GM19193 (cell line): ENCODE data around the gene KCTD16.

Experiments
- POLR2A ChIP-seq: IDR thresholded peaks from 4 replicates; pipeline ENCODE4 v1.6.1; 2011; ENCODE audit not compliant: insufficient read depth, insufficient read length; ENCODE audit errors: extremely low read depth

The KCTD16 gene

DNA sequence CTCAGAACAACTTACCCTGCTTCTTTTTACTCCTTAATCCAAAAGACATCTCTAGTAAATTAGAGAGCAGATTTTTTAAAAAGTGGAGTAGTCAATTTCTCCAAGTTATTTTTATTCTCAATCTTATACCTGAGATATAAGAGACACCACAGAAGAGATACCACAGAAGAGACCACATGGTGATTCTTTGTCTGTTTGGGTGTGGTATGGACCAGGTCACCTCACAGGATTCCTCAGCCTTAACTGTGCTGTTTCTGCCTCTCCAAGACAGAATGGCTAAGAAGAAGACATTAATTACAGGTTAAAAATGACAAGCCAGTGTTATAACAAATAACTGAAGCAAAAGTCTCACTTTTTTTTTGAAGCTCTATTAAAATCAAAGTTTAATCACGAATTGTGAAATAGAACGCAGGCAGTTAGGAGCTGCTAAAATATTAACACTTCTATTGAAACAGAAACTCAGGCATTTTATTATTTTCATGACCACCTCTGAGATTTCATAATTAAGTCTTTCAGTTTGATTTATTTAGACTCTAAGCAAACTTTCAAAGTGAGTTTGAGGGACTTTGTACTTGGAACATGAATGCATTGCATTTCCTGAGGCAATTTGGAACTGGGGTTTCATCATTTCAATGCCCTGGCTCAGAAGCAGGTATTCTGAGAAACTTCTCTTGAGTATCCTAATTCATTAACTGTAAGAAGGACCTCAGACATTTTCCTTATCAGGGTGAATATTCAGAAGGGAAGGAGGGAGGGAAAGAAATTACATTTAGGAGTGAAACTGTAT lies 280.7 kb downstream of the KCTD16 start:
- no peak for TF ChIP-seq POLR2A

DNA sequence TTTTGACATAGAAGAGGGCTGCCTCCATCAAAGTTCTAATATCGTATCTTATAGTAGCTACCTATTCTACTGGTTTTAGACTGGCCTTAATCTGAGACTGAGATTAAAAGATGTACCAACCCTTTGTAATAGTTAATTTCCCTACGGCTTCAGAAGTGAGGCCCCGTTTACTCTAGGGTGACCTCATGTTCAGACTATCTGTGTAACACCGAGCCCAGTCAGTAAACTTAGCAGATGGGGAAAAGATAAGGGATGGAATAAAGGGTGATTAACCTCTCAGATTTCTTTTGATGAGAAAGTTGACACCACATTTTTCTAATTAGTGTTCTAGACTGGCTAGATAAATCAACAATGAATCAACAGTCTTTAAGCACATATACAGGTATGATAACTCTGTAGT lies 283.1 kb downstream of the KCTD16 start:
- TF ChIP-seq POLR2A, result no peak

DNA sequence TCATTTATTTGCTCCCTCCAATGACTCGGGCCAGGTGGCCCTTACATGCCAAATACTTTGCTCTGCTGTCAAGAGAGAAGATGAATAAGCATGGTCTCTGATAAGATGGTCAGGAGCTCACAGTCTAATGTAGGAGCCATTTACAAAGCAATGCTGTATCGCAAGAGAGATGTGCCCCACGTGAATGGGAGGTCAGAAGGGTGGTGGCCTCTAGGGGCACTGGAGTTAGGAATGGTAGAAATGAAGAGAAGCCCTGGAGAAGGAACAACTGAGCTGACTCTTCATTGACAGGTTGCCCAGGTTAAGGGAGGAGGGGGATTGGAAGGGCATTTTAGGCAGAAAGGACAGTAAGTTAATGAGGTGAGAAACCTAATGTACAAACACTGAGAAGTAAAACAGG lies 286.5 kb downstream of the KCTD16 start:
- TF ChIP-seq POLR2A, result no peak

DNA sequence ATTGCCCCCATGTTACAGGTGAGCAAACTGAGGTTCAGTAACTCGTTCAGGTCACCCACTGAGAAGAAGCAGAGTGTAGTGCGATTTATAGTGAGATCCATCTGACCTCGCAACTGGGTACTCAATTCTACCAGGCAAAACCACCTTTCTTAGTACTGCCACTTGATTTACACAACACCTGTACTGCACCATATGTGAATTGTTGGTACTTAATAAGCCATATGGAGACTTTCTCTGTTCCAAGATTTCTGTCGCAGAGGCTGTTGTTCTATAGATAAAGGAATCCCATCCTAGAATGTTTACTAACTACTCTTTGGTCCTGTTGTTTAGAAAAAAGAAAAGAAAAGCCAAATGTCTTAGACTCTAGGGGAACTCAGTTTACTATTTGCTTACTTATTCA lies 287.5 kb downstream of the KCTD16 start:
- no peak for TF ChIP-seq POLR2A

DNA sequence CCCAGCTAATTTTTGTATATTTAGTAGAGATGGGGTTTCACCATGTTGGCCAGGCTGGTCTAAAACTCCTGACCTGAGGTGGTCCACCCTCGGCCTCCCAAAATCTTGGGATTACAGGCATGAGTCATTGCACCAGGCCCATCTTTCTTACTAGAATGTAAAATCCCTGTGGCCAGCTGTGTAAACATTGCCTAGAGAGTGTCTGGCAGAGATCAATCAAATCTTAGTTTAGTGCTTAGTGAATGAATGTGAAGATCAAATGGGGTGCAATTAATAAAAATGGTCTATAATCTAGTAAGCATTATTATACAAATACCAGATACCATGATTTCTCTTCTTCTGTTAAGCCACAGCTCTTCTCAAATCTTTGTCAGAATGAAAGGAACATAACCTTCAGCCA lies 289.9 kb downstream of the KCTD16 start:
- TF ChIP-seq POLR2A, result no peak

DNA sequence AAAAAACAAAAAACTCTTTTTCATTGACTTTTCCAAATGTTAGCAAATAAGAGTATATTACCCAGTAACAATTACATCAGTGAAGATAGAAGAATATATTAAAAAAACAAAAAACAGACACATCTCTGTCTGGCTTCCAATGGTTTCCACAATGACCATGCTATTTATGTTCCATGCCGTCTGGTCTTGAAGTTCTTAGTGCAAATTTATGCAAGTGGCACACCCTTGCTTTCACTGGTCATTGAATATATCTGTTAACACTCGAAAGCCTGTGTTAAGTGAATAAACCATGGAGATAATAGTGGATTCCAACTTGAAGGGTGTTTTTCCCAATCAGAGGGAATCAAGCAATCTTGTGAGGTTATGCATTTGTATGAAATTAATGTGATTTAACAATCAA lies 291.9 kb downstream of the KCTD16 start:
- no peak for TF ChIP-seq POLR2A

DNA sequence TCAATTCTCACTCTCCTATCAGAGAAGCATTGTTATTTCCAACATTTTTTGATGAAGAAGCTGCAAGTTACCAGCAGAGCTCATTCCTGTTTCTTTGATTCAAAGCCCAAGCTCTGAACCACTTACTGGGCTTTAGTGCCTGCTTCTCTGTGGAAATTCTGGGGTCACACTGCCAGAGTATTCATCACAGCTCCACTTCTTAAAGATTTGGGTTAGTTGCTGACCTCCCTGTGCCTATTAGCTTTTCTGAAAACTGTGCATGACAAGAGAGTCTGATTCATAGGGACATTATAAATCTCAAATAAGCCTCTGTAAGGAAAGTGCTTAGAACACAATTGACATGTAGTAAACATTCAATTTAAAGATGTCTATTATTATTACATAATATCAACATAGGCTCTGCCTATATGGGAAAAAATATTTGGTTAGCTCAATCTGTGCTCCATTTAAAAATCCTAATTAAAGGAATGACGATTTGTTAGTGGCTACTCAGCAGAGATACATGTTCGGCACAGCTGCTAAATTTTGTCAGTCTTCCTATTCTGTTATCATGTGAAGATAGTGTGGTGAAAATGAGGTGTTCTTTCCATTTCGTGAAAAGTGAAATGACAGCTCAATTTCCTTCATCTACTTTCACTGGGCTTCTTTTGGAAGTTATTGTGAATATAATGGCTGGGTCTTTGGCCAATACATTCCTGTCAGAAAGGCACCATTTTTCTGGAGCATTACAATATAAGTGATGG lies 293.0 kb downstream of the KCTD16 start:
- no peak for TF ChIP-seq POLR2A

DNA sequence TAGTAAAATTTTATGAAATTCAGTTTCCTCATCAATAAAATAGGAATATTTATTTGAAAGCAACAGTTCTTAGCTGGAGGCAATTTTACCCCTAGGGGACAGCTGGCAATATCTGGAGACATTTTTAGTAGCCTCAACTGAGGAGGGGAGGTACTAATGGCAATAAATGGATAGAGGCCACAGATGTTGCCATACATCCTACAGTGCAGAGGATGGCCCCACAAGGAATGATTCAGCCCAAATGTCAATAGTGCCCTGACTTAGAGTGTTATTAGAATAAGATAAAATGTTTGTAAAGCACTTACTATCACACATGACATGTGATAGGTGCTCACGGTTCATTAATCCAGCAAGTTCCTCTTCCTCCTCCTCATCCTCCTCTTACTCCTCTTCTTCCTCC lies 293.6 kb downstream of the KCTD16 start:
- TF ChIP-seq POLR2A, result no peak

DNA sequence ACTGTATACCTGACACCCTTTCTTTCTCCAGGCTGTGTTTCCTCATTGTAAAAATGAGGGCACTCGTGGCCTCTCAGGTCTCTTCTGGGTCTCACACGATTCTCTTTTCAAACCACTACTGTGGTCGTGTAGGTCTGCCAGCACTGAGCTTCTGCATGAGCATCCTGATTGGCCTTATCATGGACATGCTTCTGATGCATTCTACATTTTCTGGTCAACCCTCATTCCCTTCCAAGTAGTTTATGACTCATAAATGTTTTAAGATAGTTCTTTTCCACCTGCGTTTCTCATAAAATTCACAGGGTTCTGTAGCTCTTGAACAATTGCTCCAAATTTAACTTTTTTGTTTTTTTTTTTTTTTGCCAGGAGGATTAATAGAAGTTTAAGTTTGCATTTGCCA lies 294.8 kb downstream of the KCTD16 start:
- no peak for TF ChIP-seq POLR2A

DNA sequence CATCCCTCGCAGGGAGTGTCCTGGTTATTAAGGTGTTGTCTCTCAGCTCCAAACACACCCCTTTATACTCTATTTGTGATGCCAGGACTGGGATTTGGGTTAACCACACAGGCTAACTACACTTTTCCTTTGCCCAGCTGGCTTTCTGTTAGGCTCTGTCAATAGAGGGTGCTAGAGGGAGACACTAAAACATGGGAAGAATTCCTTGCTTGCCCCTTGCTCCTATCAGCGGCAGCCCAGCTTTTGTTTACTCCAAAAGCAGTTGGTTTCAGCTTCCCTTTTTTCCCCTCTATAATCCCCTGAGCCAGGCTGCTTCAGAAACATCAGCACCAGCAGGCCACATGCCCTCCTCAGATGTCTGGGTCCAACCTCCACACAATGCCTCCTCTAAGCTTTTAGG lies 297.1 kb downstream of the KCTD16 start:
- TF ChIP-seq POLR2A, result no peak

DNA sequence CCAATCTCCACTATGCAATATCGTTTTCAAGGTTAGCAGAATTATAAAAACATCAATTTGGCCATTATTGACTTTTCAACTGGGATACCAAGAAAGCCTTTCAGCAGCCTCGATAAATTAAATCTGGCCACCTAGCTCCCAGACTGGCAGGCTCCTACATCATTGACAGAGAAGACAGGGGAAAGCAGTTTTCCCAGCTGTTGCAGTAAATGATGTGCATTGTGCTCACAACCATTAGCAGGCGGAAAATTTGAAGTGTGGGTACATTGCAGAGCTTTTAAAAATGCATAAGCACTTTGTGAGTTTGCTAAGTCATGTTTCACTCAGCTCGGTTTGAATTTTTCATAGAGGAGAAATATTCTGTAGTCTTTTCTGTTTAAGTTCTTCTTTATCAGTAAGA lies 297.9 kb downstream of the KCTD16 start:
- TF ChIP-seq POLR2A, result no peak

DNA sequence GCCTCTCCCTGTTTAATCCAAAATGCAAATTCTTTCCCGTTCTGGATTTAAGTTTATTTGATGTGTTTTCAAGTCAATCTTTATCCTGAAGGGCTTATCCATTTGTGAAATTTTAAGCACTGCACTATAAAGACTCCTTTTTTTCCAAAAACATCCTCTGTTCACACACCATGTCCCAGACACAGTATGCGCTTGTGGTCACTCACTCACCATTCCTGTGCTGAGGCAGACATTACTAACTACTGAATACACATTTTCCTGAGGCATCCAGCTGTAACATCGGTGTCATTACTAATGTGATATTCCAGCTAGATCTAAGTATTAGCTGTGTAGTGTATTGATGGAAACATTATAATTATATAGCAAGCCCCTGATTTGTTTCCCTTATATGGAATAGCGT lies 298.4 kb downstream of the KCTD16 start:
- TF ChIP-seq POLR2A, result no peak

DNA sequence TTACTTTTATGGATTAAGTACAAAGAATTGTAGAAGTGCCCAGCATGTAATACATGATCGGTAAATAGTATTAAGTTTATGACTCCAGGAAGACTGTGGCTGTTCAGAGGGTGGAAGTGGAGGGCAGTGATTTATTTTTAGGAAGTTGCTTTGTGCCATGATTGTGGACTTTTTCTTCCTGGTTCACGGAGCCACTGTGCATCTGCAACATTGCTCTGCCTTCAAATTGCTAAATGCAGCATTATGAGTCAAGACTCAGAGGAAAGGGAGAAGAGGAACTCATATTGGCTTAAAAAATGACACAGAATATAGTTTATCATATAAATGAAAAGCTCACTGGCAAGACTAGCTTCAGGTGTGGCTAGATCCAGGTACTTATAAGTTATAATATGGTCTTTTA lies 301.5 kb downstream of the KCTD16 start:
- no peak for TF ChIP-seq POLR2A

DNA sequence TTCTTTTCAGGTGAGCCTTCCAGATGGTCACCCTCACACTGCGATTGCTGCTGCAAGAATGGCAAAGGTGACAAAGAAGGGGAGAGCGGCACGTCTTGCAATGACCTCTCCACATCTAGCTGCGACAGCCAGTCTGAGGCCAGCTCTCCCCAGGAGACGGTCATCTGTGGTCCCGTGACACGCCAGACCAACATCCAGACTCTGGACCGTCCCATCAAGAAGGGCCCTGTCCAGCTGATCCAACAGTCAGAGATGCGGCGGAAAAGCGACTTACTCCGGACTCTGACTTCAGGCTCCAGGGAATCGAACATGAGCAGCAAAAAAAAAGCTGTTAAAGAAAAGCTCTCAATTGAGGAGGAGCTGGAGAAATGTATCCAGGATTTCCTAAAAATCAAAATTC lies 303.0 kb downstream of the KCTD16 start:
- TF ChIP-seq POLR2A, result no peak

DNA sequence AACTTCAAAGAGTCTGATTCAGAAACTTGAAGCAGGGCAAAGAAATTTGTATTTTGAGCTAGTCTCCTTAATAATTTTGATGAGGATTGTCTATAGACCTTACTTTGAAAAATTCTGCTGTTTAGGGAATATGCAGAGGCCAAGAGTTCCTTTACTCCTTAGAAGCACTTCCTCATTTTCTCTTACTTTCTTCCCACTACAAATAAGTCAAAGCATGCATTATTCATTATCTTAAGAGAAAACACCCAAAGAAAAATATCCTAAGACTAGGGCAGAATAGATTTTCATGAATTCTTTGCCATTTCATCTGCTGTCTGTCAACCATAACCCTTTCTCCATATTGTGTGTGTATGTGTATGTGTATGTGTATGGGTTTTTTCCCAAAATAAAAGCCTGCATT lies 307.9 kb downstream of the KCTD16 start:
- no peak for TF ChIP-seq POLR2A

DNA sequence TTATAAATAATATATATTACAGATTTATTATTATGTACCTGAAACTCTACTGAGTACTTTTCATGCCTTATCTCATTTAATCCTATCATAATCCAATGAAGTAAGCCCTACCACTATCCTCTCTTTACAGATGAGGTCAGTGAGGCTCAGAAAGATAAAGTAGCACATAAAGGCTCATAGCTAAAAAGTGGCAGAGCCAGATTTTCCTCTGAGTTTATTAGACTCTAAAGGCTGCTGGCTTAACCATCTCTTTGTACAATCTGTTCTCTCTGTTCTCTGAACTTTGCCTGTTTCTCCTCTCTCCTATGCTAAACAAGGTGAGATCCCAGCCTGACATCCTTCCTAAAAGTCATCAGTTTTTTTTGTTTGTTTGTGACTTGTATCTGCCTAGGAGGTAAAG lies 311.2 kb downstream of the KCTD16 start:
- TF ChIP-seq POLR2A, result no peak
